Measurements from ENCODE around the gene ECHS1. TPM values are rescaled to one million over a fixed set of nuclear protein-coding genes. Genes with fewer than 3 reads are reported as not detected.

The ECHS1 gene
- total RNA-seq, 1 experiment from 2014 or later = 58.0 TPM

DNA sequence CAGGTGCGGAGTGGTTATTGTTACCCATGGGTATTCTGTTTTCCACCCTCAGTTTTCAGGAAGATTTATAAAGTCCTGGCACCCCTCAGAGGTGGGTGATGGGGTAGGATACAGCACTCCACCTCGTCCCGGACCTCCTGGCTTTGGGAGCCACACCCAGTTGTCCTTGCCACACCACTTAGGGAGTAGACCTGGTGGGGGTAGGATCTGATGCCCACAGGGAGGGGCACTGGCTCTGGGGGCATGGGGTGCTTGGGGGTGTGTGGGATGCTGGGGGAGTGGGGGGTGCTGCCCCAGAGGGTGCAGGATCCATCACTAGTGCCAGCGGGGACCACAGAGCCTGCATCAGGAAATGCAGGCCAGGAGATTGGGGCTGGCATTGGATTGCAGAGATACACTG, 60.0 kb downstream of the ECHS1 start:
- RAD21 ChIA-PET (ENCODE audit: low non-redundant PET in 1 of 2, low total read pairs in 2 of 2, uncharacterized antibody in 2 of 2, unreplicated experiment in 2 of 2) = no interaction called here
- no peaks in the 10 kb centered on the region for H3K27me3 ChIP-seq (ENCODE audit: insufficient read depth, low read length)
- H3K4me3 ChIP-seq (replicated peaks in 1 of 2; ENCODE audit: low read depth in 1 of 2, low read length in 2 of 2) = no peak overlapping the region
- H4K20me1 ChIP-seq (ENCODE audit: insufficient read depth) = no peaks in the 10 kb centered on the region
- no peak overlapping the region for H2AFZ ChIP-seq (ENCODE audit: low read depth, low read length, poor library complexity, severe bottlenecking)
- no peak for ATAC-seq
- H3K79me2 ChIP-seq (ENCODE audit: insufficient read depth, low read length) = peaks cover 2% of the 10 kb centered on the region
- H3K27ac ChIP-seq (ENCODE audit: low read depth, low read length) = no peak overlapping the region
- intact Hi-C loops (cut with micrococcal nuclease) = no loop called here
- POLR2A ChIA-PET = no interaction called here
- BruUV-seq (replicated peaks) = no TSS peak
- H3K4me1 ChIP-seq (ENCODE audit: control insufficient read depth in 1 of 2, insufficient read depth in 2 of 2, low read length in 2 of 2) = peaks cover 0 to 8% of the 10 kb centered on the region in 2 experiments; a peak in 1 of 4 replicates
- no peaks in the 10 kb centered on the region for H3K9me3 ChIP-seq (ENCODE audit: control insufficient read depth in 1 of 2, insufficient read depth in 1 of 2, low read depth in 1 of 2, low read length in 2 of 2)
- DNase-seq (ENCODE audit: low read depth, low spot score) = no peak
- H3K36me3 ChIP-seq (ENCODE audit: control insufficient read depth in 1 of 2, insufficient read depth in 2 of 2, low read length in 2 of 2) = peaks cover 0 to 3% of the 10 kb centered on the region in 2 experiments; a peak in 1 of 4 replicates
- no peak overlapping the region for H3K9ac ChIP-seq (ENCODE audit: low read length)
- no peak for TF ChIP-seq ZFX (IDR thresholded peaks at IDR 0.05)
- H3K4me2 ChIP-seq (ENCODE audit: low read length) = no peak overlapping the region
- CTCF ChIA-PET = interaction anchor here (1.0 kb wide), 1 partner anchor 11 kb away, joined by 3 read pairs; no protein-coding TSS in a partner anchor
- H3K9me2 ChIP-seq (ENCODE audit: insufficient read depth) = no peaks in the 10 kb centered on the region

- Histone ChIP-seq H3K27ac (ENCODE audit: low read depth, low read length) (no peak overlapping the region), H3K79me2 (ENCODE audit: insufficient read depth, low read length) (peaks cover 7% of the 10 kb centered on the region), H3K9me3 (ENCODE audit: control insufficient read depth in 1 of 2, insufficient read depth in 1 of 2, low read depth in 1 of 2, low read length in 2 of 2) (no peaks in the 10 kb centered on the region), H3K4me1 (ENCODE audit: control insufficient read depth in 1 of 2, insufficient read depth in 2 of 2, low read length in 2 of 2) (peaks cover 0 to 8% of the 10 kb centered on the region in 2 experiments; a peak in 1 of 4 replicates), H4K20me1 (ENCODE audit: insufficient read depth) (no peaks in the 10 kb centered on the region), H3K27me3 (ENCODE audit: insufficient read depth, low read length) (no peaks in the 10 kb centered on the region), H3K9me2 (ENCODE audit: insufficient read depth) (no peaks in the 10 kb centered on the region), H3K4me3 (replicated peaks in 1 of 2; ENCODE audit: low read depth in 1 of 2, low read length in 2 of 2) (no peak overlapping the region), H3K4me2 (ENCODE audit: low read length) (no peak overlapping the region), H2AFZ (ENCODE audit: low read depth, low read length, poor library complexity, severe bottlenecking) (no peak overlapping the region), H3K9ac (ENCODE audit: low read length) (no peak overlapping the region), H3K36me3 (ENCODE audit: control insufficient read depth in 1 of 2, insufficient read depth in 2 of 2, low read length in 2 of 2) (peaks cover 0 to 3% of the 10 kb centered on the region in 2 experiments; a peak in 1 of 4 replicates)
- intact Hi-C loops (cut with micrococcal nuclease) = no loop called here
- ATAC-seq (no peak), DNase-seq (ENCODE audit: low read depth, low spot score) (no peak)
- ChIA-PET RAD21 (ENCODE audit: low non-redundant PET in 1 of 2, low total read pairs in 2 of 2, uncharacterized antibody in 2 of 2, unreplicated experiment in 2 of 2) (no interaction called here), POLR2A (no interaction called here), CTCF (no interaction called here)
- no TSS peak for BruUV-seq (replicated peaks)
- TF ChIP-seq, protein P1, sequence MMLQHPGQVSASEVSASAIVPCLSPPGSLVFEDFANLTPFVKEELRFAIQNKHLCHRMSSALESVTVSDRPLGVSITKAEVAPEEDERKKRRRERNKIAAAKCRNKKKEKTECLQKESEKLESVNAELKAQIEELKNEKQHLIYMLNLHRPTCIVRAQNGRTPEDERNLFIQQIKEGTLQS (IDR thresholded peaks at IDR 0.05) = no peak
- no peak for TF ChIP-seq CBX3 (IDR thresholded peaks at IDR 0.05; ENCODE audit: low read depth)
- TF ChIP-seq ZNF274 (IDR thresholded peaks at IDR 0.05; ENCODE audit: low read depth, low read length) = no peak
- TF ChIP-seq, protein P2, sequence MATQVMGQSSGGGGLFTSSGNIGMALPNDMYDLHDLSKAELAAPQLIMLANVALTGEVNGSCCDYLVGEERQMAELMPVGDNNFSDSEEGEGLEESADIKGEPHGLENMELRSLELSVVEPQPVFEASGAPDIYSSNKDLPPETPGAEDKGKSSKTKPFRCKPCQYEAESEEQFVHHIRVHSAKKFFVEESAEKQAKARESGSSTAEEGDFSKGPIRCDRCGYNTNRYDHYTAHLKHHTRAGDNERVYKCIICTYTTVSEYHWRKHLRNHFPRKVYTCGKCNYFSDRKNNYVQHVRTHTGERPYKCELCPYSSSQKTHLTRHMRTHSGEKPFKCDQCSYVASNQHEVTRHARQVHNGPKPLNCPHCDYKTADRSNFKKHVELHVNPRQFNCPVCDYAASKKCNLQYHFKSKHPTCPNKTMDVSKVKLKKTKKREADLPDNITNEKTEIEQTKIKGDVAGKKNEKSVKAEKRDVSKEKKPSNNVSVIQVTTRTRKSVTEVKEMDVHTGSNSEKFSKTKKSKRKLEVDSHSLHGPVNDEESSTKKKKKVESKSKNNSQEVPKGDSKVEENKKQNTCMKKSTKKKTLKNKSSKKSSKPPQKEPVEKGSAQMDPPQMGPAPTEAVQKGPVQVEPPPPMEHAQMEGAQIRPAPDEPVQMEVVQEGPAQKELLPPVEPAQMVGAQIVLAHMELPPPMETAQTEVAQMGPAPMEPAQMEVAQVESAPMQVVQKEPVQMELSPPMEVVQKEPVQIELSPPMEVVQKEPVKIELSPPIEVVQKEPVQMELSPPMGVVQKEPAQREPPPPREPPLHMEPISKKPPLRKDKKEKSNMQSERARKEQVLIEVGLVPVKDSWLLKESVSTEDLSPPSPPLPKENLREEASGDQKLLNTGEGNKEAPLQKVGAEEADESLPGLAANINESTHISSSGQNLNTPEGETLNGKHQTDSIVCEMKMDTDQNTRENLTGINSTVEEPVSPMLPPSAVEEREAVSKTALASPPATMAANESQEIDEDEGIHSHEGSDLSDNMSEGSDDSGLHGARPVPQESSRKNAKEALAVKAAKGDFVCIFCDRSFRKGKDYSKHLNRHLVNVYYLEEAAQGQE (IDR thresholded peaks at IDR 0.05; ENCODE audit: low read depth) = no peak
- TF ChIP-seq POLR2AphosphoS5 (IDR thresholded peaks at IDR 0.05; ENCODE audit: low read depth, low read length) = no peak
- no peak for TF ChIP-seq EZH2 (IDR thresholded peaks at IDR 0.05)
- no peak for TF ChIP-seq YY1 (IDR thresholded peaks at IDR 0.05; ENCODE audit: extremely low read depth, insufficient replicate concordance, low read depth, low read length)
- no peak for TF ChIP-seq JUND (IDR thresholded peaks at IDR 0.05)
- TF ChIP-seq SP1 (IDR thresholded peaks at IDR 0.05; ENCODE audit: low read depth) = no peak
- TF ChIP-seq ZBTB33 (IDR thresholded peaks at IDR 0.05; ENCODE audit: extremely low read depth, insufficient replicate concordance, low read length) = no peak
- TF ChIP-seq SRF (IDR thresholded peaks at IDR 0.05; ENCODE audit: low read depth) = no peak
- no peak for TF ChIP-seq FOSL1 (IDR thresholded peaks at IDR 0.05; ENCODE audit: low read depth)
- no peak for TF ChIP-seq ELF1 (IDR thresholded peaks at IDR 0.05; ENCODE audit: borderline replicate concordance, low read depth)
- no peak for TF ChIP-seq TCF7L2 (IDR thresholded peaks at IDR 0.05; ENCODE audit: borderline replicate concordance, extremely low read depth, insufficient read depth, insufficient read length)
- no peak for TF ChIP-seq MAX (IDR thresholded peaks at IDR 0.05)
These were observed 60.4 kb downstream of the ECHS1 start for GRCh38 chr10:133312769-133313145.
